HepG2 (cell line): ENCODE results near the gene BCAN. TPM values are rescaled to one million over a fixed set of nuclear protein-coding genes. Genes with fewer than 3 reads are reported as not detected.

Source experiments
- ATAC-seq: fragments of 200-7000 bp; cut with Tn5 transposase; 3 replicates; pipeline ENCODE4 v1.9.1; 2020; ENCODE audit warnings: mild to moderate bottlenecking, moderate library complexity
- BruUV-seq: library from RNA; stranded (reverse); fragments of 400-500 nt; replicated peaks from 2 replicates; lab custom pipeline; 2021; lab: Mats Ljungman, UMichigan
- CTCF ChIA-PET: fragments of 300-600 bp; formaldehyde crosslinking; extraction: SDS; loops from one replicate; lab custom pipeline; 2021; ENCODE audit warnings: low total read pairs, inconsistent platforms, low intra/inter-chr PET ratio; lab: Yijun Ruan, JAX
- POLR2A ChIA-PET: fragments of 350-600 bp; sonication (Branson Sonifier 250); formaldehyde crosslinking; loops from one replicate; lab custom pipeline; 2020; ENCODE audit warnings: antibody characterized with exemption, inconsistent platforms; lab: Yijun Ruan, JAX
- DNase-seq: peaks from one replicate; pipeline ENCODE4 v3.0.0-alpha.2; 2015; ENCODE audit warnings: low spot score
- FAIRE-seq: peaks from 3 replicates; lab custom pipeline; 2011; peaks lifted over from hg19 to GRCh38; lab: Jason Lieb, UNC
- H2AFZ ChIP-seq: one replicate; pipeline ENCODE4 v1.6.1; 2011; ENCODE audit warnings: low read length, inconsistent platforms
- H3K27ac ChIP-seq: fragments of 300-600 bp; 3 replicates; pipeline ENCODE4 v1.8.0; 2011; ENCODE audit warnings: mixed run types, mild to moderate bottlenecking, mixed read lengths, low read length, inconsistent platforms; ENCODE audit not compliant: insufficient read depth; ENCODE audit errors: extremely low read length
- H3K27me3 ChIP-seq, 2 experiments: fragments of 200-600 bp in 1 of 2; 2 replicates in 1 of 2; 3 replicates in 1 of 2; pipeline versions ENCODE4 v1.6.0 to v1.8.0; 2011; ENCODE audit warnings: low read length in 2 of 2, mild to moderate bottlenecking in 2 of 2, moderate library complexity in 2 of 2, inconsistent platforms in 1 of 2; ENCODE audit not compliant: insufficient read depth in 2 of 2, control insufficient read depth in 1 of 2
- H3K36me3 ChIP-seq, 2 experiments: fragments of 200-600 bp in 1 of 2; replicated peaks in 1 of 2; 2 replicates in 1 of 2; 3 replicates in 1 of 2; pipeline versions ENCODE4 v1.5.1 to v1.8.0; 2011; ENCODE audit warnings: low read length in 2 of 2, inconsistent platforms in 1 of 2; ENCODE audit not compliant: insufficient read depth in 2 of 2, control insufficient read depth in 1 of 2
- H3K4me1 ChIP-seq: 2 replicates; pipeline ENCODE4 v1.5.1; 2012; ENCODE audit warnings: low read length, inconsistent platforms; ENCODE audit not compliant: insufficient read depth
- H3K4me2 ChIP-seq: 2 replicates; pipeline ENCODE4 v1.6.0; 2011; ENCODE audit warnings: low read depth, low read length, inconsistent platforms
- H3K4me3 ChIP-seq, 3 experiments: fragments of 200-600 bp in 1 of 3; sonication (generic), shearing (Covaris generic) in 1 of 3; replicated peaks in 1 of 3; 2 replicates each; pipeline ENCODE4 v1.5.1; 2011 to 2016; ENCODE audit warnings: low read length in 3 of 3, inconsistent platforms in 2 of 3, low read depth in 2 of 3, mild to moderate bottlenecking in 2 of 3, control low read depth in 1 of 3, mixed read lengths in 1 of 3; ENCODE audit not compliant: insufficient read depth in 1 of 3
- H3K79me2 ChIP-seq: one replicate; pipeline ENCODE4 v1.6.1; 2011; ENCODE audit warnings: low read length, inconsistent platforms; ENCODE audit not compliant: insufficient read depth
- H3K9ac ChIP-seq: 2 replicates; pipeline ENCODE4 v1.6.0; 2011; ENCODE audit warnings: mild to moderate bottlenecking, low read depth, low read length, inconsistent platforms; ENCODE audit not compliant: insufficient read depth
- H3K9me3 ChIP-seq: 2 replicates; pipeline ENCODE4 v1.5.1; 2012; ENCODE audit warnings: mild to moderate bottlenecking, low read length
- H4K20me1 ChIP-seq: 2 replicates; pipeline ENCODE4 v1.6.0; 2011; ENCODE audit warnings: inconsistent platforms, mild to moderate bottlenecking, low read length, moderate library complexity; ENCODE audit not compliant: insufficient read depth
- FOSL1 ChIP-seq: sonication (generic); formaldehyde crosslinking; IDR thresholded peaks from 2 replicates; pipeline ENCODE4 v1.9.0; 2021; ENCODE audit warnings: missing genetic modification reagents, borderline replicate concordance
- GABPA ChIP-seq, 2 experiments: IDR thresholded peaks; 2 replicates each; pipeline ENCODE4 v1.6.1; 2011 to 2016; ENCODE audit warnings: low read depth in 2 of 2, low read length in 1 of 2, missing biosample characterization in 1 of 2, missing genetic modification characterization in 1 of 2
- KLF13 ChIP-seq: sonication (generic); formaldehyde crosslinking; IDR thresholded peaks from 2 replicates; pipeline ENCODE4 v1.4.0; 2020; ENCODE audit warnings: mild to moderate bottlenecking, missing genetic modification reagents
- PRPF4 ChIP-seq: fragments of 200-400 bp; formaldehyde crosslinking; IDR thresholded peaks from 2 replicates; pipeline ENCODE4 v1.6.1; 2016; ENCODE audit warnings: low read length, low read depth; ENCODE audit not compliant: poor library complexity, severe bottlenecking
- RFX1 ChIP-seq: fragments of 450-650 bp; IDR thresholded peaks from 2 replicates; pipeline ENCODE4 v1.6.1; 2017
- SNRNP70 ChIP-seq: fragments of 200-400 bp; formaldehyde crosslinking; IDR thresholded peaks from 2 replicates; pipeline ENCODE4 v1.6.1; 2017; ENCODE audit warnings: mild to moderate bottlenecking, low read depth, low read length, moderate library complexity
- ZNF292 ChIP-seq: sonication (generic); formaldehyde crosslinking; IDR thresholded peaks from 2 replicates; pipeline ENCODE4 v1.8.1; 2022; ENCODE audit warnings: mild to moderate bottlenecking, low read depth, missing genetic modification reagents, borderline replicate concordance
- ZNF772 ChIP-seq: sonication (generic); formaldehyde crosslinking; IDR thresholded peaks from 2 replicates; pipeline ENCODE4 v1.5.0; 2020; ENCODE audit warnings: mild to moderate bottlenecking, missing genetic modification reagents
- ZNF839 ChIP-seq: sonication (generic); formaldehyde crosslinking; IDR thresholded peaks from 2 replicates; pipeline ENCODE4 v1.4.0; 2020; ENCODE audit warnings: missing genetic modification reagents, mild to moderate bottlenecking, borderline replicate concordance
- WGBS: methylation state at CpG from one replicate; pipeline ENCODE4 v1.1.6; 2017; ENCODE audit warnings: low lambda C conversion rate; 5-methylcytosine and 5-hydroxymethylcytosine counted together
- in situ Hi-C: cut with HindIII; loops from 2 replicates; pipeline ENCODE4 v1.10.0; 2017; ENCODE audit warnings: low pct_unique_long_range_greater_than_20kb; ENCODE audit not compliant: extremely low pct_ligation_motif_present
- intact Hi-C: fragments of 100-400 bp; cut with micrococcal nuclease; formaldehyde crosslinking; loops from one replicate; pipeline ENCODE4 v1.10.0; 2022; ENCODE audit not compliant: unreplicated experiment
- polyA plus RNA-seq, 8 experiments: library from polyadenylated mRNA; depleted of rRNA in 3 of 8; stranded (reverse) in 7 of 8; unstranded in 1 of 8; fragments of >200 nt; fragmentation: Illumina TruSeq in 4 of 8; extraction: Trizol in 4 of 8; gene quantifications; 2 replicates each; pipeline versions ENCODE4 v1.2.1 to v1.2.3, GENCODE V29; 2011 to 2016; ENCODE audit warnings: low read depth in 4 of 8, missing spikeins in 1 of 8, mixed read lengths in 1 of 8; ENCODE audit not compliant: insufficient read depth in 1 of 8
- total RNA-seq, 5 experiments: library from RNA; depleted of rRNA; stranded (reverse); fragments of >200 nt; fragmentation: Illumina TruSeq; extraction: Trizol; gene quantifications; 2 replicates each; pipeline ENCODE4 v1.2.3, GENCODE V29; 2016; ENCODE audit warnings: low read depth in 1 of 5
- TF ChIP-seq, protein P1 (sequence below): IDR thresholded peaks from 2 replicates; pipeline ENCODE4 v1.6.1; 2016; ENCODE audit warnings: low read depth, control low read depth
- TF ChIP-seq, protein P2 (sequence below): sonication (generic); formaldehyde crosslinking; IDR thresholded peaks from 2 replicates; pipeline ENCODE4; 2020; ENCODE audit warnings: missing genetic modification reagents, mild to moderate bottlenecking, borderline replicate concordance
- TF ChIP-seq, protein P3 (sequence below): sonication (generic); formaldehyde crosslinking; IDR thresholded peaks from 2 replicates; pipeline ENCODE4 v1.4.0; 2020; ENCODE audit warnings: missing genetic modification reagents
- TF ChIP-seq, protein P4 (sequence below): sonication (generic); formaldehyde crosslinking; IDR thresholded peaks from 2 replicates; pipeline ENCODE4 v1.5.0; 2020; ENCODE audit warnings: mild to moderate bottlenecking, missing genetic modification reagents, borderline replicate concordance
- TF ChIP-seq, protein P5 (sequence below): sonication (generic); formaldehyde crosslinking; IDR thresholded peaks from 2 replicates; pipeline ENCODE4 v1.5.0; 2020; ENCODE audit warnings: mild to moderate bottlenecking, missing genetic modification reagents

The BCAN gene
- total and polyA plus RNA-seq, 2 of the 13 experiments (the other 11 are each of a cell fraction or from before 2014, with no cell fraction given): not detected

DNA sequence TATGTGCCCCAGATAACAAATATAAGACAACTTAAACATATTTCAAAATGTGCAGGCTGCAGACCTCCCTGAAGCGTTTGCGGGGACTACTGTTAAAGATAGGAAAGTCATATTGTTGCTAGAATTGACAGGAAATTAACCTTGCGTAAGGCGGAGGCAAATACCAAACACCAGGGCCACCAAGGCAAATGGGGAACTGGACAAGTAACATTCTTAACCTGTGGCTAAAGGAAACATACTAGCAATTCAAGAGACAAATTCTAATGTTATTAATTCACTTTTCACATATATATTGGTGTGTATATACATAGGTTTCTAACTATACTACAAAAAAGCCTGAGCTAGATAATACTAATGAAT is 15.9 kb upstream of the BCAN start:
- CTCF ChIA-PET: interaction anchor here (2.2 to 3.0 kb wide), 4 partner anchors 31 to 100 kb away, joined by 9 to 18 read pairs (median 10); partner anchors contain the start of gene NES
- no peak overlapping the region for H2AFZ ChIP-seq
- no peak for ATAC-seq
- no peak for TF ChIP-seq GABPA (IDR thresholded peaks at IDR 0.05; ENCODE audit: low read depth, low read length)
- no peak for TF ChIP-seq GABPA (CRISPR knock-in tag; IDR thresholded peaks at IDR 0.05; ENCODE audit: low read depth)
- TF ChIP-seq SNRNP70: no peak
- no peak for TF ChIP-seq FOSL1 (CRISPR knock-in tag)
- TF ChIP-seq RFX1: no peak
- TF ChIP-seq, protein P1, sequence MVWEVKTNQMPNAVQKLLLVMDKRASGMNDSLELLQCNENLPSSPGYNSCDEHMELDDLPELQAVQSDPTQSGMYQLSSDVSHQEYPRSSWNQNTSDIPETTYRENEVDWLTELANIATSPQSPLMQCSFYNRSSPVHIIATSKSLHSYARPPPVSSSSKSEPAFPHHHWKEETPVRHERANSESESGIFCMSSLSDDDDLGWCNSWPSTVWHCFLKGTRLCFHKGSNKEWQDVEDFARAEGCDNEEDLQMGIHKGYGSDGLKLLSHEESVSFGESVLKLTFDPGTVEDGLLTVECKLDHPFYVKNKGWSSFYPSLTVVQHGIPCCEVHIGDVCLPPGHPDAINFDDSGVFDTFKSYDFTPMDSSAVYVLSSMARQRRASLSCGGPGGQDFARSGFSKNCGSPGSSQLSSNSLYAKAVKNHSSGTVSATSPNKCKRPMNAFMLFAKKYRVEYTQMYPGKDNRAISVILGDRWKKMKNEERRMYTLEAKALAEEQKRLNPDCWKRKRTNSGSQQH (CRISPR knock-in tag): no peak
- no peak for TF ChIP-seq ZNF292
- TF ChIP-seq, protein P2, sequence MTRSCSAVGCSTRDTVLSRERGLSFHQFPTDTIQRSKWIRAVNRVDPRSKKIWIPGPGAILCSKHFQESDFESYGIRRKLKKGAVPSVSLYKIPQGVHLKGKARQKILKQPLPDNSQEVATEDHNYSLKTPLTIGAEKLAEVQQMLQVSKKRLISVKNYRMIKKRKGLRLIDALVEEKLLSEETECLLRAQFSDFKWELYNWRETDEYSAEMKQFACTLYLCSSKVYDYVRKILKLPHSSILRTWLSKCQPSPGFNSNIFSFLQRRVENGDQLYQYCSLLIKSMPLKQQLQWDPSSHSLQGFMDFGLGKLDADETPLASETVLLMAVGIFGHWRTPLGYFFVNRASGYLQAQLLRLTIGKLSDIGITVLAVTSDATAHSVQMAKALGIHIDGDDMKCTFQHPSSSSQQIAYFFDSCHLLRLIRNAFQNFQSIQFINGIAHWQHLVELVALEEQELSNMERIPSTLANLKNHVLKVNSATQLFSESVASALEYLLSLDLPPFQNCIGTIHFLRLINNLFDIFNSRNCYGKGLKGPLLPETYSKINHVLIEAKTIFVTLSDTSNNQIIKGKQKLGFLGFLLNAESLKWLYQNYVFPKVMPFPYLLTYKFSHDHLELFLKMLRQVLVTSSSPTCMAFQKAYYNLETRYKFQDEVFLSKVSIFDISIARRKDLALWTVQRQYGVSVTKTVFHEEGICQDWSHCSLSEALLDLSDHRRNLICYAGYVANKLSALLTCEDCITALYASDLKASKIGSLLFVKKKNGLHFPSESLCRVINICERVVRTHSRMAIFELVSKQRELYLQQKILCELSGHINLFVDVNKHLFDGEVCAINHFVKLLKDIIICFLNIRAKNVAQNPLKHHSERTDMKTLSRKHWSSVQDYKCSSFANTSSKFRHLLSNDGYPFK (CRISPR knock-in tag): no peak
- TF ChIP-seq ZNF772 (CRISPR knock-in tag): no peak
- TF ChIP-seq, protein P3, sequence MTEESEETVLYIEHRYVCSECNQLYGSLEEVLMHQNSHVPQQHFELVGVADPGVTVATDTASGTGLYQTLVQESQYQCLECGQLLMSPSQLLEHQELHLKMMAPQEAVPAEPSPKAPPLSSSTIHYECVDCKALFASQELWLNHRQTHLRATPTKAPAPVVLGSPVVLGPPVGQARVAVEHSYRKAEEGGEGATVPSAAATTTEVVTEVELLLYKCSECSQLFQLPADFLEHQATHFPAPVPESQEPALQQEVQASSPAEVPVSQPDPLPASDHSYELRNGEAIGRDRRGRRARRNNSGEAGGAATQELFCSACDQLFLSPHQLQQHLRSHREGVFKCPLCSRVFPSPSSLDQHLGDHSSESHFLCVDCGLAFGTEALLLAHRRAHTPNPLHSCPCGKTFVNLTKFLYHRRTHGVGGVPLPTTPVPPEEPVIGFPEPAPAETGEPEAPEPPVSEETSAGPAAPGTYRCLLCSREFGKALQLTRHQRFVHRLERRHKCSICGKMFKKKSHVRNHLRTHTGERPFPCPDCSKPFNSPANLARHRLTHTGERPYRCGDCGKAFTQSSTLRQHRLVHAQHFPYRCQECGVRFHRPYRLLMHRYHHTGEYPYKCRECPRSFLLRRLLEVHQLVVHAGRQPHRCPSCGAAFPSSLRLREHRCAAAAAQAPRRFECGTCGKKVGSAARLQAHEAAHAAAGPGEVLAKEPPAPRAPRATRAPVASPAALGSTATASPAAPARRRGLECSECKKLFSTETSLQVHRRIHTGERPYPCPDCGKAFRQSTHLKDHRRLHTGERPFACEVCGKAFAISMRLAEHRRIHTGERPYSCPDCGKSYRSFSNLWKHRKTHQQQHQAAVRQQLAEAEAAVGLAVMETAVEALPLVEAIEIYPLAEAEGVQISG (CRISPR knock-in tag): no peak
- no peak for TF ChIP-seq PRPF4
- TF ChIP-seq, protein P4, sequence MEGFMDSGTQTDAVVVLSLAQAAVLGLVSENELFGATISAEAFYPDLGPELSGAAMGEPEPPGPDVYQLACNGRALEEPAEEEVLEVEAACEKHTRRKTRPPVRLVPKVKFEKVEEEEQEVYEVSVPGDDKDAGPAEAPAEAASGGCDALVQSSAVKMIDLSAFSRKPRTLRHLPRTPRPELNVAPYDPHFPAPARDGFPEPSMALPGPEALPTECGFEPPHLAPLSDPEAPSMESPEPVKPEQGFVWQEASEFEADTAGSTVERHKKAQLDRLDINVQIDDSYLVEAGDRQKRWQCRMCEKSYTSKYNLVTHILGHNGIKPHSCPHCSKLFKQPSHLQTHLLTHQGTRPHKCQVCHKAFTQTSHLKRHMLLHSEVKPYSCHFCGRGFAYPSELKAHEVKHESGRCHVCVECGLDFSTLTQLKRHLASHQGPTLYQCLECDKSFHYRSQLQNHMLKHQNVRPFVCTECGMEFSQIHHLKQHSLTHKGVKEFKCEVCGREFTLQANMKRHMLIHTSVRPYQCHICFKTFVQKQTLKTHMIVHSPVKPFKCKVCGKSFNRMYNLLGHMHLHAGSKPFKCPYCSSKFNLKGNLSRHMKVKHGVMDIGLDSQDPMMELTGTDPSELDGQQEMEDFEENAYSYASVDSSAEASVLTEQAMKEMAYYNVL: no peak
- TF ChIP-seq KLF13 (CRISPR knock-in tag): no peak
- no peak for TF ChIP-seq ZNF839
- TF ChIP-seq, protein P5, sequence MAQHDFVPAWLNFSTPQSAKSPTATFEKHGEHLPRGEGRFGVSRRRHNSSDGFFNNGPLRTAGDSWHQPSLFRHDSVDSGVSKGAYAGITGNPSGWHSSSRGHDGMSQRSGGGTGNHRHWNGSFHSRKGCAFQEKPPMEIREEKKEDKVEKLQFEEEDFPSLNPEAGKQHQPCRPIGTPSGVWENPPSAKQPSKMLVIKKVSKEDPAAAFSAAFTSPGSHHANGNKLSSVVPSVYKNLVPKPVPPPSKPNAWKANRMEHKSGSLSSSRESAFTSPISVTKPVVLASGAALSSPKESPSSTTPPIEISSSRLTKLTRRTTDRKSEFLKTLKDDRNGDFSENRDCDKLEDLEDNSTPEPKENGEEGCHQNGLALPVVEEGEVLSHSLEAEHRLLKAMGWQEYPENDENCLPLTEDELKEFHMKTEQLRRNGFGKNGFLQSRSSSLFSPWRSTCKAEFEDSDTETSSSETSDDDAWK (CRISPR knock-in tag): no peak
- TF ChIP-seq, all 625 proteins: peak for 0
- DNase-seq (no peak), FAIRE-seq (no peak)
- Histone ChIP-seq H3K79me2 (no peaks in the 10 kb centered on the region), H3K9ac (no peak overlapping the region), H3K4me3 (no peak overlapping the region), H4K20me1 (no peaks in the 10 kb centered on the region), H3K27me3 (peaks cover 11 to 40% of the 10 kb centered on the region in 2 experiments), H3K36me3 (no peaks in the 10 kb centered on the region), H3K9me3 (no peaks in the 10 kb centered on the region), H3K4me2 (peak overlapping the region; percentile 88), H3K27ac (no peak overlapping the region), H3K4me1 (peaks cover 34% of the 10 kb centered on the region)
- intact Hi-C loops: loop anchor here (2.0 kb wide), 1 partner anchor 51 kb away; the partner anchor contains the start of gene NES
- in situ Hi-C loops: no loop called here
- 48% methylated on average over 4 of the region's 4 CpGs for WGBS
- POLR2A ChIA-PET: no interaction called here
- no TSS peak for BruUV-seq
